Epidermal melanocyte (primary cell): ENCODE measurements around the gene TULP4.

Experiments used
- DNase-seq: peaks from one replicate; pipeline ENCODE4 v3.0.0; 2011; ENCODE audit warnings: low spot score; ENCODE audit not compliant: insufficient read length

TULP4 gene

DNA sequence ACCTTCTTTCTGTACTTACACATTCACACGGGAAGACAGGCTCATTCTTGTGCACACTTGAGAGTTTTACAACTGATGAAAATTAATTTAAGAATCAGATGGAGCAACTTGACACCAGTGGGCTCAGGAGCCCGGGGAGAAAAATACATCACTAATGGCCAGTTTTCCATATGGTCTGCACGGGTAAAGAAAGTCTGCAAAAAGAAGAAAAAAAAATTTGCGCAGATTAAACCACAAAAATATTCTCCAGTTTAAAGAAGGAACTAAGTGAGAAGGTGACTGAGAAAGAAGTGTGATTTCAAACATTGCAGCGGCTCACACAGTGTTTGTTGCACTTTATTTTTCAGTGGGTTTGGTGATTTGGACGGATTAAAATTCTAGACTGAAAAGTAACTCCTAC lies at the start of gene TULP4:
Gene TULP4, plus strand, starts transcription at position 301 of the 400 bp plus-strand sequence. CDS start 1,552 bp downstream, outside the sequence.
- DNase-seq, result no peak

DNA sequence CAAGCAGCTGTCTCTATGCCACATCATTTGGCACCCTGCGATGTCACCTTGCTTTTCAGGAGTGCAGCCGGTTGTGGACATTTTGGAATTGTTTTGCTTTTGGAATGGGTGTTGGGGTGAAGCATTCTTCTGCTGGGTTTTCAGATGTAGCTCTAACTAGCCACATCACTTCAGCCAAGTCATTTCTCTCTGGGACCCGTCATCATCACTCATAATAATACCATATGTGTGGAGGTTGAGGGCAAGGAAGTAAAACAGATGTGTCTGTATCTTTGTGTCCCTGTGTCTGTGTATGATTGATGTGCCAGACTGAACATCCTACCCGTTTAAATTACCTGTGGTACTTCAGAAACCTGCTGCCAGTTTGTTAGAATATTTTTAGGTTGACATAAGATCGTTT lies 49.5 kb upstream of the TULP4 start:
- DNase-seq, result no peak

DNA sequence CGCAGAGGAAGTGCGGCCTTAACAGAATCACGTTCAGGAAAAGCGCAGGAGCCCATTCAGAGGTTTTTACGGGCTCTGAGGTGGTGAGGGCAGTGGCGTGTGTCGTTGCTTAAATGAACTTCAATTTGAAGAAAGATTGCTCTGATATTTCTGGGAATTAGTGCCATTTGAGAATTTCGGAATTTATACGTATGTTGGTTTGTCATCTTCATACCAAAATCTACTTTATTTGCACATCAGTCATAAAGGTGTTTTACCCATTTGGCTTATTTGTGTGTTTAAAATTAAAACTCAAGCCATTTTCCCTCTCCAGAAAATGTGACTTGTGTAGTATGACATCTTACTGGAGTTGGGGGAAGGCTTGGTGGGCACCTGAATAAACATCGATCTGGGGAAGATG lies 48.1 kb upstream of the TULP4 start:
- DNase-seq, result no peak

- no peak for DNase-seq
Observed at GRCh38 chr6:158266131-158266530, 46.1 kb upstream of the TULP4 start.

DNA sequence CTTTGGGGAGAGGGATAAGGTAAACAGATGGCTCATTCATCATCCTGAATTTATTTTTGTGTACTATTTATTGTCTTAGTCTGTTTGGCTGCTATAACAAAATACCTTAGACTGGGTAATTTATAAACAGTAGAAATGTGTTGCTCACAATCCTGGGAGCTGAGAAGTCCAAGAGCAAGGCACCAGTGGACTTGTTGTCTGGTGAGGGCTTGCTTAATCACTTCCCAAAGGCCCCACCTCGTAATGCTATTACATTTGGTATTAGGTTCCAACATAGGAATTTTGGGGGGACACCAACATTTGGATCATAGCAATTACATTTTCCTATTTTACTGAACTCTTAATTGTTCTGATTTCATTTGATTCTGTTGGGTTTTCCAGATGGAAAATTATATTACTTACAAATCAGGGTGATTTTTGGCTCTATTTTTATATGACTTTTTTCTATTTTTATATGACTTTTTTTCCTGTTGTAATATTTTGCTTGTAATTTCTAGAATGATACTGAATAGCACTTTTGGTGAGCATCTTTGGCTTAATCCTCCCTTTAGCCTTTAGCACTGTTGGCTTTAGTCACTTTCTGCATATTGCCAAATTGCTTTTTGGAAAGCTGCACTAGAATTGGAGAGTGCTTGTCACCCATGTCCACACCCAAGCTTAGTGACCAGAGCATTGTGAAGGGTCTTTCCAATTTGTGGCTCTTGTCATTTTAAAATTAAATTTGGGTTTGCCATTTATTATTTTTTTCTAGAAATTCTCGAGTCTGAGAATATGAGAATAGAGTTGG lies 43.7 kb upstream of the TULP4 start:
- DNase-seq, result no peak

DNA sequence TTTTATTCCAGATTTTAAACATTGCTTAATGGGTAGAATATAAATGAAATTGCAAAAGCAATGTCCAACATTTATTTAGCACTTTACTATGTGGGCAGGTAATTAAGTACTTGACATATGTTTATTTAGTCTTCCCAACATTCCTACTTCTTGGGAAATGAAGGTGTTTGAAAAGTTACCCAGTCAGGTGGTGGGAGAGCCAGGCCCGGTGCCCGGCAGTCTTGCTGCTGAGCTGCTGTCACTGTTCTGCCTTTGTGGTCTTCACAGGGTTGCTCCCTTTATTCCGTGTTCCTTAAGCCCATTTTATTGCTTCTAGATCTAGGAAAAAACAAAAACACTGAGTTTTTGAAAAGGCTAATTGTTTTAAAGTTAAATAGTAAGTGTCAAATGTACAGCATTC lies 42.6 kb upstream of the TULP4 start:
- DNase-seq, result no peak

DNA sequence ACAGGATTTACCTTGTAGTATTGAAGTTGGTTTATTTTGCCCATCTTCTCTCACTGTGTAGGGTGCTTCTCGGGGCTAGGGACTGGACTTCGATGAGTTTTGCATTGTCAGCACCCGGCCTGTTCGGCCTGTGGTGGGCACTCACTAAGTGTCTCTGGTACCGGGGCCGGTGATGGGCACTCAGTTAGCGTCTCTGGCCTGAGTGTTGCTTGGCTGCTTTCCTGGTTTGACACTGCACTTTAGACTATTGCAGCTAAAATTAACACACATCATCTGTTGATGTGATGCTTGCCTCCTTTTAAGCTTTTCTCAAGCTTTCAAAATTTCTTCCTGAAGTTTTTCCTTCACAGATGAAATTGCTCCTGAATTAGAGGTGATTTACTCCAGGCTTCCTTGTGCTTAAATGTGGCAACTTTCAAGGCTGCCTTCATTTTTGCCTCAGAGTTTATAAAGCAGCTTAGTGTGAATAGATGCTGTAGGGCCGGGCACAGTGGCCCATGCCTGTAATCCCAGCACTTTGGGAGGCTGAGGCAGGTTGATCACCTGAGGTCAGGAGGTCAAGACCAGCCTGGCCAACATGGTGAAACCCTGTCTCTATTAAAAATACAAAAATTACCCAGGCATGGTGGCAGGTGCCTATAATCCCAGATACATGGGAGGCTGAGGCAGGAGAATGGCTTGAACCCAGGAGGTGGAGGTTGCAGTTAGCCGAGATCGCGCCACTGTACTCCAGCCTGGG lies 41.7 kb upstream of the TULP4 start:
- no peak for DNase-seq

DNA sequence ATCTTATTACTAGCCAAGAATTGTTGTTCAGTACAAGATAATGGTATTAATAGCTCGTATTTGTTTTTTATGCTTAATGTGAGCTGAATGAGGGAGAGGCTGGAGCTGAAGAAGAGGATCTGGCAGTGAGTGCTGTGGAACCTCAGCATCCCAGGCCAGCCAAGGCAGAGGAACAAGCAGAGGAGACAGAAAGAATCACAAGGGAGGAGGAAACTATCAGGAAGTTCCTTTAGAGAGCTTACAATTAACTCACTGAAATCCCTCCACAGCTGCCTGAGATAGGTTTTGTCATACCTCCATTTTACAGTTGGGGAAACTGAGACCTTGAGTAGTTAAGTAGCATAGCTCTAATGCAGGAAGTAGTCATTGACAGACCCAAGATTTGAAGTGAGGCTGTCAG lies 39.9 kb upstream of the TULP4 start:
- no peak for DNase-seq

GRCh38 chr6:158278004-158278403 lies 34.3 kb upstream of the TULP4 start:
- no peak for DNase-seq

- no peak for DNase-seq
Observed at GRCh38 chr6:158279615-158280014, 32.6 kb upstream of the TULP4 start.

DNA sequence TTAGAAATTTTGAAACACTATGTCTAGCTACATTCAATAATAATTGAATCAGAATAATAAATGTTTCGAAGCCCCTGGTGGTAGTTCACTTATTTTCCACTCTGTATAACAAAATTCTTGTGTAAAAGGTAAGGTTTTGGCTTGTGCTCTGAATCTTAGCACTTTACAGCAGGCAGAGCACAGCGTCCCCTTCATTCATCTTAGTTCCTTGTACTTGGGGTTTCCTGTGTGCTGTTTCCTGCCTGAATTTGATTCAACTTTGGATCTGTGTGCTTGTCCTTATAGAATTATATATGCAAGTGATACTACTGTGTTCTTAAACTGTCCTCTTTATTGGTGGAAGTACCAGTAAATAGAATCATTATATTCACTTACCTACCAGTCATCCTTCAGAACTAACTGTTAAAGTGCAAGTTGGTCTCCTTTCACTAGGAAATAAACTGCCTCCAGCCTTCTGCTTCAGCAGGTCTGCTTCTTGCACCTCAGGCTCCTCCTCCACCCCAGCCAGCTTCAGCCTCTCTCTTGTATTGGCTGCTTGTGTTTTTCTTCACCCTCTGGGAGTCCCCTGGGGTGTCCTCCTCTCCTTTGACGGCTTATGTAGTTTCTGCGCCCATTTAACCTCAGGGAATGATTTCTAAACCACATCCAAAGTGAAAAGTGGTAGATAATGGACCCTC lies 28.8 kb upstream of the TULP4 start:
- no peak for DNase-seq

DNA sequence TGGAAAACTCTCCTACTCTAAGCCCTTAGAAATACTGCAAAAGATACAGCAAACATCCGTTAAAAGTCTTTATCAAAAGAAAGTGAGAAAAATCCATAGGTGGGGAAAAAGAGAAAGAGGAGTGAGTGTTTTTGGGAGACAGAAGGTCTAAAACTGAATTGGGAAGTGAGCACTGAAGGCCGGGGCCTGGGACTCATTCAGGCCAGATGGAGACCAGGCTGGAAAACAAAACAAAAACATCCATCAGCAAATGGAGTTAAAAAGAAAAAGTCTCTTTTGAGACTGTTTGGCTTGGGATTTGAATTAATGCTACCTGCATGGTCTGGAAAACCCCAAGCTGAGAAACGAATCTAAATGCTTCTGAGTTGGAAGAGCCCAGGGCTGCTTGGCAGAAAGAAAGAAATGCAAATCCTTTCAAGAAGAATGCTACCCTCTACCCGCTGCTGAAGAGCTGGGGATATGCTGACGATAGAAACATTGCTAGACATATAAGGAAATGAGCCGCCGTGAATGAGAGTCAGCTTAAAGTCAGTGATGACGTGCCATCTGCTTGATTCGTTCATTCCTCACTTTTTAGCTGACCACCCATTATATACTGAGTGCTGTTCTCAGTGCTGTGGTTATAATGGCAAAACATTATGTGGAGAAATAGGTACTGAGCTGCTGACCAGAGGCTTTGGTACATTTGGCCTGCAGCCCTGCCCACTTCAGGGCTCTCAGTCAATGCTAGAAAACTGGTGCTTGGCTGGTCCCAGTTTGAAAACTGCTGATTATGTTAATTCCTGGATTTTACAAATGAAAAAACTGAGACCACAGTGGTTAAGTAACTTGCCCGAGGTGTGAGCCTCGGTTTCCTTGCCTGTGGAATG lies 28.0 kb upstream of the TULP4 start:
- no peak for DNase-seq

DNA sequence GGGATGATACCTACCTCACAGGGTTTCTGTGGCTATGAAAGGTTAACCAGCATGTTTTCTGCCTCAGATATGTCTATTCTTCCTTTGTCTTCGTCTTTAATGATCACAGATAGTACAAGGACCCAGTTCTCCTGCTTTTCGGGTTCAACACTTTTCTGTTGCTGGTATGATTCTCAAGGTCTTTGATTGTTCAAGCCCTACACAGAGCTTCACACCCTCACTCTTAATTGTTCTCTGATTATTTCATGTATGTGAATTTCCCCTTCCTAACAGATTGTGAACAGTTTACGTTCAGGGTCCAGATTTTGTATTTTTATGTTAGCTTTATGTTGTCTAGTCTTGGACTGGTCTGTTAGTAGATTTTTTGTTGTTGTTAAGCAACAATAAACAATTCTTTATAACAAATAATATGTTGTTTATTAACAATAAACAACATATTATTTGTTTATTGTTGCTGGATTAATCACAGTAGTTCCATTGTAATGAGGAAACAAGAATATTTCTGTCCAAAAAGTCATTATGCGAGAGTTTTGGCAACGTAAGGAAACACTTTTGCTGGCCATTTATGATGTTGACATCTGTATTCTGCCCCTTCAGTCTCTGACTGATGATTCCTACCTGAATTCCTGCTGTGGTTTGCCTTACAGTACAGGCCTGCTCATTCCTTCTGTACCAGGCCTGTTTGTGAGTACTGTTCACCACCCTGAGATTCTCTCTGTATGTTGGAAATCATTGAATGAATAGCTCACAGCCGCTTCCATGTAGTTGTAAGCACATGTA lies 27.2 kb upstream of the TULP4 start:
- no peak for DNase-seq

DNA sequence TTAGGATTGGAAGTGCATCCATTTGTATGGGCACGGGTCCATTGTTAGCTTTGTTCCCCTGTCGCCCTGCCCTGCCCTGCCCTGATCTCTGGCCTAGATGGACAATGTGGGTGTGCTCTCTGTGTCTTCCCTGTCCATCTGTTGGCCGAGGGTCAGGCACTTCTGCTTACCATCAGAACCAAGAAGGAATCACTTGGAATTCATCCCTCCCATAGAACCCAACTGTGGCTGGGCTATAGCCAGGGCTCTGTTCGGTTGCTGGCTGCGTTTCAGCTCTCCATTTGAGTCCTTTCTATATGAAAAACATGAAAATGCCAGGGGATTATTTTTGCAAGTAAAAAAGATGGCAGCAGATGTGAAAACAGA lies 26.6 kb upstream of the TULP4 start:
- DNase-seq, result no peak

DNA sequence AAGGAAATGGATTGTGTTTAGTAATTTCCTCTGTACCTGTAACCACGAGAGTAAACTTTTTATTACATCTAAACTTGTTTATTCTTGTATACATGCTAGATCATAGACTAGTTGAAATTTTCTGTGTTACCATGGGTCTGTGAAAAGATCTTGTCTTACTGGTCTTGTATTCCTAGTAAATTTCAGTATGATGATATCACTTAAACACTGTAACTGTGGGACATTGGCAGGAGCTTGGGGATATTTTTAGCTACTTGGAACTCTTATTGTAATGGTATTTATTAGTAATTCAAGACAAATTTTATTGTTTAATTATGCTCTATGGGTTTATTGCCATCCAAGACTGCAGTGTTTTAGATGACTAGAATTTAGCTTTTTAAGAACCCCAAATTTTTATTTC lies 25.9 kb upstream of the TULP4 start:
- no peak for DNase-seq

DNA sequence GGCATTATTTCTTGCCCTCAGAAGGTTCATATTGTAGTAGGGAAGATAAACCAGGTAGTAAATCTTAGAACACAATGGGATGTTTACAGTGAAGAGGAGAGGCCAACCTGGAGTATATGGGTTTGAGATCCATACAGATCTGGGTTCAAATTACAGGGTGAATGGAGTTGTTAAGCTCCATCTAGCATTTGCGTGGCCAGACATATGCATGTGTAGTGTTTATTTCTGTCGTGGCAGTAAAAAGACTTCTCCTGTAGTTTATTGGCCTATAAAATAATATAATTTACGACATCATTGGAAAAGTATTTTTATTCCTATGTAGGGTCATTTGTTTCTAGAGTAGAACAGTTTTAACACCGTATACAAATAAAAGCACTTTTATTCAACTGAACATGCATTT lies 25.2 kb upstream of the TULP4 start:
- no peak for DNase-seq

- no peak for DNase-seq
Observed at GRCh38 chr6:158290040-158290439, 22.2 kb upstream of the TULP4 start.

GRCh38 chr6:158290659-158291058 lies 21.6 kb upstream of the TULP4 start:
- DNase-seq, result no peak

DNA sequence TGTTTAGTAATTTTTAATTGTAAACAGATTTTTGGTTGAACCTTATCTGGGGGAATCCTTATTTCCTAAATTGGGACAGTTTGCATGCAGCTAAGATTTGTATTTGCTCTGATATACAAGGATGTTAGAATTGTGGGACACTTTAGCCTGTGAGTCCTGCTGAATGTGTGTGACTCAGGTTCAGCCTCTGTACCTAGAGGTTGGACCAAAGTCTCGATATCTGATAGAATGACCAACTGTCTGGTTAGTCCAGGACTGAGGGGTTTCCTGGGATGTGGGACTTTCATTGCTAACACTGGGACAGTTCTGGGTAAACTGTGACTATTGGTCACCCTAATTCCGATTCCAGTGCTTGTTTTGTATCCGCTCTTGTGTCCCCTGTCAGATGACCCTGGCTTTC lies 20.2 kb upstream of the TULP4 start:
- DNase-seq, result no peak

GRCh38 chr6:158293122-158293521 lies 19.1 kb upstream of the TULP4 start:
- no peak for DNase-seq
